HepG2 (cell line): ENCODE data around the gene RPS6KA5. TPM values are rescaled to one million over a fixed set of nuclear protein-coding genes. Genes with fewer than 3 reads are reported as not detected.

ENCODE experiments used
- ARID2 ChIP-seq: sonication (generic); formaldehyde crosslinking; IDR thresholded peaks from 2 replicates; pipeline ENCODE4 v1.8.1; 2022; ENCODE audit warnings: mild to moderate bottlenecking, missing genetic modification reagents, borderline replicate concordance
- ATF7 ChIP-seq, 2 experiments: fragments of 450-650 bp in 1 of 2; sonication (generic) in 1 of 2; formaldehyde crosslinking in 1 of 2; IDR thresholded peaks; 2 replicates each; pipeline versions ENCODE4 v1.4.0 to v1.6.1; 2016 to 2020; ENCODE audit warnings: antibody characterized with exemption in 1 of 2, mild to moderate bottlenecking in 1 of 2, missing genetic modification reagents in 1 of 2
- ATM ChIP-seq: fragments of 450-650 bp; IDR thresholded peaks from 2 replicates; pipeline ENCODE4 v1.7.1; 2017; ENCODE audit warnings: mild to moderate bottlenecking, borderline replicate concordance
- CCAR2 ChIP-seq: fragments of 200-400 bp; formaldehyde crosslinking; optimal IDR thresholded peaks from 2 replicates; pipeline ENCODE3; 2018; ENCODE audit warnings: low read depth, mild to moderate bottlenecking, low read length, moderate library complexity
- ETV6 ChIP-seq: sonication (generic); formaldehyde crosslinking; conservative IDR thresholded peaks from 2 replicates; pipeline ENCODE4 v1.4.0; 2020; ENCODE audit warnings: missing genetic modification reagents
- GZF1 ChIP-seq: sonication (generic); formaldehyde crosslinking; IDR thresholded peaks from 2 replicates; pipeline ENCODE4 v1.5.1; 2020; ENCODE audit warnings: mild to moderate bottlenecking, missing genetic modification reagents
- KDM2A ChIP-seq: sonication (generic); formaldehyde crosslinking; IDR thresholded peaks from 2 replicates; pipeline ENCODE4 v1.4.0; 2020; ENCODE audit warnings: low read depth, missing genetic modification reagents, borderline replicate concordance
- MTA1 ChIP-seq: sonication (generic); formaldehyde crosslinking; IDR thresholded peaks from 2 replicates; pipeline ENCODE4 v1.4.0; 2020; ENCODE audit warnings: missing genetic modification reagents, mild to moderate bottlenecking, borderline replicate concordance
- NCOA1 ChIP-seq: sonication (generic); formaldehyde crosslinking; IDR thresholded peaks from 2 replicates; pipeline ENCODE4 v1.9.0; 2021; ENCODE audit warnings: missing genetic modification reagents
- NFIB ChIP-seq: sonication (generic); formaldehyde crosslinking; IDR thresholded peaks from 2 replicates; pipeline ENCODE4 v1.9.0; 2021; ENCODE audit warnings: missing genetic modification reagents, mild to moderate bottlenecking, borderline replicate concordance
- NR3C1 ChIP-seq: sonication (generic); formaldehyde crosslinking; IDR thresholded peaks from 2 replicates; pipeline ENCODE4 v1.4.0; 2020; ENCODE audit warnings: missing genetic modification reagents
- PBX3 ChIP-seq: sonication (generic); formaldehyde crosslinking; IDR thresholded peaks from 2 replicates; pipeline ENCODE4 v1.8.1; 2023; ENCODE audit warnings: missing genetic modification reagents, inconsistent platforms, borderline replicate concordance
- RFXAP ChIP-seq: sonication (generic); formaldehyde crosslinking; IDR thresholded peaks from 2 replicates; pipeline ENCODE4 v1.4.0; 2020; ENCODE audit warnings: missing genetic modification reagents, borderline replicate concordance
- ZNF260 ChIP-seq: sonication (generic); formaldehyde crosslinking; IDR thresholded peaks from 2 replicates; pipeline ENCODE4 v1.4.0; 2020; ENCODE audit warnings: missing genetic modification reagents, low read depth, mild to moderate bottlenecking, borderline replicate concordance
- ZNF362 ChIP-seq: sonication (generic); formaldehyde crosslinking; IDR thresholded peaks from 2 replicates; pipeline ENCODE4 v1.4.0; 2020; ENCODE audit warnings: missing genetic modification reagents, mild to moderate bottlenecking, borderline replicate concordance
- ZNF501 ChIP-seq: sonication (generic); formaldehyde crosslinking; IDR thresholded peaks from 2 replicates; pipeline ENCODE4 v1.5.1; 2020; ENCODE audit warnings: mild to moderate bottlenecking, moderate library complexity, missing genetic modification reagents
- ZNF558 ChIP-seq: sonication (generic); formaldehyde crosslinking; IDR thresholded peaks from 2 replicates; pipeline ENCODE4 v1.9.0; 2022; ENCODE audit warnings: mild to moderate bottlenecking, missing genetic modification reagents, borderline replicate concordance
- ZNF577 ChIP-seq: sonication (generic); formaldehyde crosslinking; IDR thresholded peaks from 2 replicates; pipeline ENCODE4 v1.4.0; 2020; ENCODE audit warnings: mild to moderate bottlenecking, low read depth, missing genetic modification reagents, borderline replicate concordance
- polyA plus RNA-seq, 8 experiments: library from polyadenylated mRNA; depleted of rRNA in 3 of 8; stranded (reverse) in 7 of 8; unstranded in 1 of 8; fragments of >200 nt; fragmentation: Illumina TruSeq in 4 of 8; extraction: Trizol in 4 of 8; gene quantifications; 2 replicates each; pipeline versions ENCODE4 v1.2.1 to v1.2.3, GENCODE V29; 2011 to 2016; ENCODE audit warnings: low read depth in 4 of 8, missing spikeins in 1 of 8, mixed read lengths in 1 of 8; ENCODE audit not compliant: insufficient read depth in 1 of 8
- total RNA-seq, 5 experiments: library from RNA; depleted of rRNA; stranded (reverse); fragments of >200 nt; fragmentation: Illumina TruSeq; extraction: Trizol; gene quantifications; 2 replicates each; pipeline ENCODE4 v1.2.3, GENCODE V29; 2016; ENCODE audit warnings: low read depth in 1 of 5
- TF ChIP-seq, protein P1 (sequence below): IDR thresholded peaks from 2 replicates; pipeline ENCODE4 v1.6.1; 2016; ENCODE audit warnings: low read depth, missing genetic modification reagents, missing compliant biosample characterization
- TF ChIP-seq, protein P2 (sequence below): sonication (generic); formaldehyde crosslinking; IDR thresholded peaks from 2 replicates; pipeline ENCODE4 v1.4.0; 2020; ENCODE audit warnings: missing genetic modification reagents

Gene RPS6KA5
- total and polyA plus RNA-seq, 2 of the 13 experiments (the other 11 are each of a cell fraction or from before 2014, with no cell fraction given), result 0.50 to 0.58 TPM

- TF ChIP-seq, protein P1, sequence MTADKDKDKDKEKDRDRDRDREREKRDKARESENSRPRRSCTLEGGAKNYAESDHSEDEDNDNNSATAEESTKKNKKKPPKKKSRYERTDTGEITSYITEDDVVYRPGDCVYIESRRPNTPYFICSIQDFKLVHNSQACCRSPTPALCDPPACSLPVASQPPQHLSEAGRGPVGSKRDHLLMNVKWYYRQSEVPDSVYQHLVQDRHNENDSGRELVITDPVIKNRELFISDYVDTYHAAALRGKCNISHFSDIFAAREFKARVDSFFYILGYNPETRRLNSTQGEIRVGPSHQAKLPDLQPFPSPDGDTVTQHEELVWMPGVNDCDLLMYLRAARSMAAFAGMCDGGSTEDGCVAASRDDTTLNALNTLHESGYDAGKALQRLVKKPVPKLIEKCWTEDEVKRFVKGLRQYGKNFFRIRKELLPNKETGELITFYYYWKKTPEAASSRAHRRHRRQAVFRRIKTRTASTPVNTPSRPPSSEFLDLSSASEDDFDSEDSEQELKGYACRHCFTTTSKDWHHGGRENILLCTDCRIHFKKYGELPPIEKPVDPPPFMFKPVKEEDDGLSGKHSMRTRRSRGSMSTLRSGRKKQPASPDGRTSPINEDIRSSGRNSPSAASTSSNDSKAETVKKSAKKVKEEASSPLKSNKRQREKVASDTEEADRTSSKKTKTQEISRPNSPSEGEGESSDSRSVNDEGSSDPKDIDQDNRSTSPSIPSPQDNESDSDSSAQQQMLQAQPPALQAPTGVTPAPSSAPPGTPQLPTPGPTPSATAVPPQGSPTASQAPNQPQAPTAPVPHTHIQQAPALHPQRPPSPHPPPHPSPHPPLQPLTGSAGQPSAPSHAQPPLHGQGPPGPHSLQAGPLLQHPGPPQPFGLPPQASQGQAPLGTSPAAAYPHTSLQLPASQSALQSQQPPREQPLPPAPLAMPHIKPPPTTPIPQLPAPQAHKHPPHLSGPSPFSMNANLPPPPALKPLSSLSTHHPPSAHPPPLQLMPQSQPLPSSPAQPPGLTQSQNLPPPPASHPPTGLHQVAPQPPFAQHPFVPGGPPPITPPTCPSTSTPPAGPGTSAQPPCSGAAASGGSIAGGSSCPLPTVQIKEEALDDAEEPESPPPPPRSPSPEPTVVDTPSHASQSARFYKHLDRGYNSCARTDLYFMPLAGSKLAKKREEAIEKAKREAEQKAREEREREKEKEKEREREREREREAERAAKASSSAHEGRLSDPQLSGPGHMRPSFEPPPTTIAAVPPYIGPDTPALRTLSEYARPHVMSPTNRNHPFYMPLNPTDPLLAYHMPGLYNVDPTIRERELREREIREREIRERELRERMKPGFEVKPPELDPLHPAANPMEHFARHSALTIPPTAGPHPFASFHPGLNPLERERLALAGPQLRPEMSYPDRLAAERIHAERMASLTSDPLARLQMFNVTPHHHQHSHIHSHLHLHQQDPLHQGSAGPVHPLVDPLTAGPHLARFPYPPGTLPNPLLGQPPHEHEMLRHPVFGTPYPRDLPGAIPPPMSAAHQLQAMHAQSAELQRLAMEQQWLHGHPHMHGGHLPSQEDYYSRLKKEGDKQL (CRISPR knock-in tag), result no peak
- TF ChIP-seq KDM2A, result no peak; the same call in 1 of the 2 replicates
- TF ChIP-seq ZNF558 (CRISPR knock-in tag), result no peak
- TF ChIP-seq ZNF260 (CRISPR knock-in tag), result no peak
- 0 out of 2 replicates have a peak, but pooled peaks have one; percentile 28 for TF ChIP-seq RFXAP
- peak; percentile 88 for TF ChIP-seq ATF7 (IDR thresholded peaks at IDR 0.05)
- TF ChIP-seq ATF7 (CRISPR knock-in tag; IDR thresholded peaks at IDR 0.05), result peak; percentile 100
- TF ChIP-seq, protein P2, sequence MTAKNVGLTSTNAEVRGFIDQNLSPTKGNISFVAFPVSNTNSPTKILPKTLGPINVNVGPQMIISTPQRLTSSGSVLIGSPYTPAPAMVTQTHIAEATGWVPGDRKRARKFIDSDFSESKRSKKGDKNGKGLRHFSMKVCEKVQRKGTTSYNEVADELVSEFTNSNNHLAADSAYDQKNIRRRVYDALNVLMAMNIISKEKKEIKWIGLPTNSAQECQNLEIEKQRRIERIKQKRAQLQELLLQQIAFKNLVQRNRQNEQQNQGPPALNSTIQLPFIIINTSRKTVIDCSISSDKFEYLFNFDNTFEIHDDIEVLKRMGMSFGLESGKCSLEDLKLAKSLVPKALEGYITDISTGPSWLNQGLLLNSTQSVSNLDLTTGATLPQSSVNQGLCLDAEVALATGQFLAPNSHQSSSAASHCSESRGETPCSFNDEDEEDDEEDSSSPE (CRISPR knock-in tag), result peak; percentile 94
- TF ChIP-seq MTA1, result no peak
- no peak for TF ChIP-seq NFIB (CRISPR knock-in tag)
- no peak for TF ChIP-seq ZNF577 (CRISPR knock-in tag)
- no peak for TF ChIP-seq ZNF362 (CRISPR knock-in tag)
- TF ChIP-seq PBX3 (CRISPR knock-in tag), result no peak
- no peak for TF ChIP-seq NR3C1 (CRISPR knock-in tag)
- TF ChIP-seq ETV6, result no peak
- no peak for TF ChIP-seq ZNF501 (CRISPR knock-in tag)
- TF ChIP-seq CCAR2, result no peak
- no peak for TF ChIP-seq NCOA1 (CRISPR knock-in tag)
- TF ChIP-seq ATM, result no peak
- no peak for TF ChIP-seq GZF1 (CRISPR knock-in tag)
- peak; percentile 77; the same call in 1 of the 2 replicates for TF ChIP-seq ARID2
Measured at GRCh38 chr14:90827919-90828610, 232.4 kb downstream of the RPS6KA5 start (continued).
